HG03521 (cell line): Measurements from ENCODE around the gene JAG1.
A peak's percentile ranks its signal among the peaks of the same experiment; 100 is the strongest.

Experiments
- ATAC-seq: cut with Tn5 transposase; IDR thresholded peaks from one replicate; pipeline ENCODE4 v1.9.1; 2021; ENCODE audit warnings: mild to moderate bottlenecking, moderate library complexity; ENCODE audit not compliant: unreplicated experiment

The JAG1 gene

DNA sequence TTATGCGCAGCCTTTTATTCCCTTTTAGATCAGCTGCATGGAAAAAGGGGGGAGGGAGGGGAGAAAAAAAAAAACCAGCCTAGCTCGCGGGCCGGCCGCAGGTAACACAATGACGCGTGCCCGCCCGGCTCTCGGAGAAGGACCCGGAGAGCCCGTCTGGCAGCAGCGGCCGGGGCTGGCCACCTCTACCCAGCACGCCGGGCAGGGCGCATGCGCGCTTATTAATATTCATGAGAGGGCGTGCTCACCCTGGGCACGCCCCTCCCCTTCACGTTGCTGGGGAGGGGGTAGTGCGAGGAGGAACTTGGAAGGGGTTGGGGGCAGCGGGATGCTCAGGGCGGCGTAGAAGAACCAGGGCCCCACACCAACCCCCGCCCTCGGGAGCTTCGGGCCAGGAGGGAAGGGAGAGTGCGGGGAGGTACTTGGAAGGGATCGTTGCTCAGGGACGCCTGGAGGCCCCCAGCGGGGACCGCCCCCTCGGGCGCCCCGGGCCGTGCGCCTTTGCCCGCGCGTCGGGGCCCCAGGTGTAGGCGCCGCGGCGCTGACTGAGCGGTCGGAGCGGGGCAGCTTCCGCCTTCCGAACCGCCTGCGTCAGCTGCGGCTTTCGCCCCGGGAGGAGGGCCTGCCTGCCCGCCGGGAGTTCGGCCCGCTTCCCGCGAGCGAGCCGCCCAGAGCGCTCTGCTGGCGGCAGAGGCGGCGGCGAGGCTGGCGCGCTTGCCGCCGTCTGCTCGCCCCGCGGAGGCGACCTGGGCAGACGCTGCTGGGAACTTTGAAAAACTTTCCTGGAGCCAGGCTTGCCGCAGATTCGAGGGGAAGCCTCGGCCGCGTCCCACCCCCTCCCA is at the start of gene JAG1:
TSS of gene JAG1 (minus strand) at position 158 of the 842 bp plus-strand sequence. CDS start 469 bp downstream, outside the sequence.
- peak; percentile 58 for ATAC-seq

DNA sequence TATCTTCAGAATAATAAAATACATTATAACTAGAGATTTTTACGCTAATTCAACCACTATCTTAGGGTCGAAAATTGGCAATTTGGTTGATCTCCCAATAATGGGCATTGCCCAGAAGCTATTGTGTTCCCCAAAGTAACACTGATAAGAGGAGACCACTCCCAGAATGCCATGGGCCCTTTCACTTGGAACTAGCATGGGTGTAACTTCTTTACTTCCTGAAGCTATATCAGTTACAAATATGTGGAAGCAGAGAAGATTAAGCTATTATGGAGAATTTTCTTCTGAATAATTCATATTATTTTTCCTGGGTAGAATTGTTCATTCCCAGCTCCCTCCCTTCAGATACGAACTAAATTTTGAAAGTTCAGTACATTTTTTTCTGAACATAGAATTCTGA is 48.2 kb upstream of the JAG1 start:
- ATAC-seq, result no peak

GRCh38 chr20:10721137-10721896 is 47.5 kb upstream of the JAG1 start:
- ATAC-seq, result no peak

DNA sequence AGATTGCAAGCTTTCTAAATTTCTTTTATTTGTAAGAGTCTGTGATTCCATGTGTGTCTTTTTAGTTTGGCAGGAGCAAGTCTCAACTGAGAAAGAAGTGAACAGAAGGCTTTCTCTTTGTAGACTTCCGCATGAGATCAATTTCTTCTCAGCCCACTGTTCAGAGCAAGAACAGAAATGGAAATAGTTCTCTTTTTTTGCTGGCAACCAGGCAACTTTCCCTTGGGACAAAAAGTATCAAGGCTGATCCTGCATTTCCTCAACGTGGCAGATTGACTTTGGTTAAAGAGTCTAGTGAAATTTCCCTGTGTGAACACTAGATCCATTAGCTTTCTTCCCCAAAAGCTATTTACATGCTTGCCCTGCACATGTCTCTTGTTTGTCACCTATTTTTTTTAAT is 46.8 kb upstream of the JAG1 start:
- ATAC-seq, result no peak

GRCh38 chr20:10719740-10720385 is 46.1 kb upstream of the JAG1 start:
- ATAC-seq, result no peak

DNA sequence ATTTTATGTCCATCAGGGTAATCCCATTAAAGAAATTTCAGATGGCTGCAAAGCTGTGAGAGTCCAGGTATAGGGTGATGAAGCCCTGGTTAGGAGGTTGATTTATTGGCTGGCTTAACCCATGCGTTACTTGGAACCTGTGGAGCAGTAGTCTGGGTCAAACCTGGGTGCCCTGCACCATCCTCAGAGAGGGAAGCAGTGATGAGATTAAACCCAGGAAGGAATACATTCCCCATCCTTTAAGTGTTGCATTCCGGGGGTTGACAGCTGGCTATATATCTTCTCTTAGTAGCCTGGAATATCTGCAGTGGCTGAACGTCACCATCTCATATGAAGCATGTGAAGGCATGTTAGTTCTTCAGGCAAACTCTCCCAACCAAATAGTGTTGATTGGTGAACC is 44.9 kb upstream of the JAG1 start:
- ATAC-seq, result no peak

- ATAC-seq, result no peak
Measured at GRCh38 chr20:10716855-10717254, 43.1 kb upstream of the JAG1 start.

DNA sequence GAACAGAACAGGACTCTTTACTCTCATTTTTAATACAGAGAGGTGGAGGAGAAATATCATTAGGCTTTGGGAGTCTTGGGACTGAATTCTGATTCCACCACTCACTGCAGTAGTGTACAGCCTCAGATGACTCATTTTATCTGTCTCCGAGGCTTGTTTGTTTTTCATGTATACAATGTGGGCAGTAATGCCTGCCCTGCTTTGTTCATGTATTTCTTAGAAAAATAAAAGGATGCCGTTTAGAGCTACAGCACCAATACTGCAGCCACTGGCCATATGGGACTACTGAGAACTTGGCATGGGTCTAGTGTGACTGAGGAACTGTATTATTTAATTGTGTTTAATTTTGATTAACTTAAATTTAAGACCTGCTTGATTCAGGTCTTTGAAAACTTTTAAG is 41.2 kb upstream of the JAG1 start:
- ATAC-seq, result no peak

DNA sequence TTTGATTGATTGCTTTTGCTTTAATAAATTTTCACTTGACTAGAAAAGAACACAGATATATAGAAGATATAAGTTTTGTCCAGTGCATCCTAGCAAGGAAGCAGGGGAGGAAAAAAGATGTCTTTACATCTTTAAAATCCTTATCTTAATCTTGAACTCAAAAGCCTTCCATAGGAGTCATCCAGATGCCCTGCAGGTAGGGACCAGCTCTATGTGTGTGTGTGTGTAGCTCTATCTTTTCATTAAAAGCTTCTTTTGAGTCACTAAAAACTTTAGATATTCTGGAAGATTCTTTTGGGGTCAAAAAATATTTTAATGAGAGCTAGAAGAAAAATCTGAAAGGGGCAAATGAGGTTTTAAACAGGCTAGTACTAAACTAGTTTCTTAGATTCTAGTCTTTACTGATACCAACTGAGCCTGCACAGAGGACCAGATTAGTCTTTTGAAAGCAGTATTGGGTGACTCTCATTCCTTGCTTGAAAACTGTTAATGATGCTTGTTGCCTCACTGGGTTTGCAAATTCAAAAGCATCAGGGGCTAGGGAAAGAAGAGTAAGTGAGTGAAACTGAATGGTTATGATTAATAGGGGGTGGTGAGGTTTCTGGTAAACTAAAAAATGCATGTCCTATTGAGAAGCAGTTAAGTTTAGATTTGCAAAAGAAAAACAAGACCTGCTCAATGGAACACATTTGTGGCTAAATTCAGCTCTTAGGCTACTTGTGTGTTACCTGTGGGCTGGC is 40.6 kb upstream of the JAG1 start:
- ATAC-seq, result no peak

DNA sequence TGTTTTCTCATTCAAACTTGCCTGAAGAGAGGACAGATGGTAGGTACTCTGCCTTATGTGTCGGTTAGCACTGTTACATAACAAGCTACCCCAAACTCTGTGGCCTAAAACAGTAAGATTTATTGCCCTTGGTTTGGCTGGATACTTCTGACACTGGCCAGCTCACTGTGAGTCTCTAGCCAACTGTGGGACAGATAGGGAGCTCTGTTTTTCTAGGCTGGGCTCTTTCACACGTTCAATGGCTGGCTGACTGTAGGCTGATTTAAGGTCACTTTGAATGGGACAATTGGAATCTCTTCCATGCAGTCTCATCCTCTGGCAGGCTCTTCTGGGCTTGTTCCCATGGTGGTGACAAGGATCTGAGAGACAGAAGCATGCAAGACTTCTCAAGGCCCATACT is 39.4 kb upstream of the JAG1 start:
- ATAC-seq, result no peak

- no peak for ATAC-seq
Measured at GRCh38 chr20:10711903-10712451, 38.2 kb upstream of the JAG1 start.

DNA sequence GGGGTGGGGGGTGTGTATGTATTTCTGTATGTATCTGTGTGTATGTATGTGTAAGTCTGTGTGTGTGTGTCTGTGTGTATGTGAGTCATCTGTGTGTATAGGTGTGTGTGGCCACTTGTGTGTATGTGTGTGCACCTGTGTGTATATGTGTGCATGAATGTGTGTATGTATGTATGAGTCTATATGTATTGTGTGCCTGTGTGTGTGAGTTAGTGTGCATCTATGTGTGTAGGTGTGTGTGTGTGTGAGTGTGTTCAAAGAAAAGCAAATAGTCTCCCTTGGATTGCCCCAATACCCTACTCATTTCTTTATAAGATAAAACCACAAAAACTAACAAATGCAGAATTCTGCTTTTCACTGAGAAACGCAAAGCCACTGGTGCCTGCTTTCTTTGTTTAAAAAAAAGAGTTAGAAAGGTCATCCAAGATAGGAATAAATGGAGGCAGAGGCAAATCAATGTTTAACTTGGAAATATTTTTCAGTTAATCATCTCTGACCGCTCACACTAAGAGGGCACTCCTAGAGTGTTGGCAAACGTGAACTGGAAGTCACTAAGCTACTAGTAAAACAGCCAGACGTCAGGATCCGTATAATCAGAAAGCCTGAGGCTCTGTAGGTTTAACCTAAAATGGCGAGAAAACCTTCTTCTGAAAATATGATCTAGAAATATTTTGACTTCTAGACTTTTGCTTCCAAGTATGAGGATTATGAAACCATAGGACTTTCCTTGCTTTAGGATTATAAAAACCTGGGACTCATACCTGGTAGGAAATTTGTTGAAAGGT is 37.4 kb upstream of the JAG1 start:
- no peak for ATAC-seq

- ATAC-seq, result no peak
Measured at GRCh38 chr20:10709916-10710315, 36.1 kb upstream of the JAG1 start.

GRCh38 chr20:10708351-10709185 is 34.8 kb upstream of the JAG1 start:
- ATAC-seq, result no peak

DNA sequence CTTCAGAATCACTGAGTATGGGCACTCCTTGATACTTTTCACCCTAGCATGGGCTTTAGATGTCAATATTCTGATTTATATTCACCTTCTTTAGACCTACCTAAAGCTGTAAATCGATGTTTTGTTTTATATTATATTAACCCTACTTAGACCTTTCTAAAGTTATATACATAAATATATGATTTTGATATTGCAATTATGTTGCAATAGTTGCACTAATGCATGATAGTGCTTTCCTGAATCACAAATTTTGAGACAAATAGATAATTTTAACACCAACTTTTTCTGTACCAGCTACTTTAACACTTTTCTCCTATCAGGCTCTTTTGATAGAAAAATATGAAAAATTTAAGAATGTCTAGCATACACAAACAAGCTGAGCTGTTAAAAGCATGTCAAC is 34.0 kb upstream of the JAG1 start:
- ATAC-seq, result no peak

GRCh38 chr20:10707068-10707467 is 33.3 kb upstream of the JAG1 start:
- no peak for ATAC-seq

- ATAC-seq, result no peak
Measured at GRCh38 chr20:10706460-10706811, 32.6 kb upstream of the JAG1 start.

DNA sequence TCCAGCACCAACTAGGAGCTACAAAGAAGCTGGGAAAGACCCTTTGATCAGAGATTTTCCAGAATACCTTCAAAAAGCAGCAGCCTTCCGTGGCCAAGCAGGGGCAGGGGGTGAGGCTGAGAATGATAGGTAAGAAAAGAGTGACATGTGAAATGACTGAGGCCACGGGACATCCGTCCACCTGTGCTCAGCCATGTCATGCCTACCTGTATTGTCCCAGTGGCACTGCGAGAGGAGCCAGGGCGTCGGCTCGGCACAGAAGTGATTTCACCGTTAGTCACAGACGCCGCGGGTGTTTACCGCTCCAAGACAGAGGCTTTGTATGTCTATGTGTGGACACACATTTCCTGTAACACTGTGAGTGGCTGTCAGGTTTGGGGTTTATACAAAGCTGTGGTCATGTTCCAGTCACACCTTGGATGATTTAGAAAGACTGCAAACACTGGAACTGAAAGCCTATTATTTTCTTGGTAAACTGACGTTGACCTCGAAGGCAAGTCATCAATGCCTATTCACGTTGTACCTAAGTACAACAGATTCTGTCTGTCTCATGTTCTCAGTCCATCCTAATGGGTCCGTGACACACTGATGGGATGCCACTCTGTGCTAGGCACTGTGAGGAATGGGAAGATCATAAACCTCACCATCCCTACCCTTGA is 32.1 kb upstream of the JAG1 start:
- ATAC-seq, result no peak

DNA sequence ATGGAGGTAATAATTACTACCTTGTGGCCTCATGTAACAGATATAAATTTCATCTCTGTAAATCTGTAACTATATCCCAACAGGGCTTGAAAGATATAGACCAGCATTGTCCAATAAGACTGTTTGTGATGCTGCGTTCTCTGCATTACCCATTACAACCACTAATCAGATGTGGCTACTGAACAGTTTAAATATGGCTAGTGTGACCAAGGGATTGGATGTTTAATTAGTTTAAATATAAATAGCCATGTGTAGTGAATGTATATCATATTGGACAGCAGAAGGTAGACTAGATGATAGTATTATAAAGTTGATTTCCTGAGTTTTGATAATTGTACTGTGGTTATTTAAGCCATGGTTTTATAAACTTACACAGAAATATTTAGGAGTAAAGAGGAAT is 27.8 kb upstream of the JAG1 start:
- ATAC-seq, result no peak
